Dermis microvascular lymphatic vessel endothelial cell (primary cell): ENCODE results near the gene NPTX2. TPM values are rescaled to one million over a fixed set of nuclear protein-coding genes. Genes with fewer than 3 reads are reported as not detected.
"Not testable (repeated sequence)": the region's sequence is repeated elsewhere in the genome, so short reads cannot be mapped to it uniquely, and the experiment has no call there.

Source experiments
- DNase-seq, 2 donors: peaks; one replicate each; pipeline versions ENCODE4 v3.0.0 to v3.0.0-alpha.2; 2010; ENCODE audit warnings: low read depth in 2 of 2
- total RNA-seq: library from RNA; depleted of rRNA; stranded (reverse); fragments of >200 nt; gene quantifications from 2 replicates; pipeline ENCODE4 v1.2.1, GENCODE V29; 2014

NPTX2 gene
- total RNA-seq = 2.1 and 6.7 TPM in 2 replicates

GRCh38 chr7:98617051-98617959, at the start of gene NPTX2:
NPTX2 (plus strand) TSS chr7:98617285; CDS start chr7:98617462, 177 bp downstream.
- DNase-seq = peak in 1 of 2 donors; percentile 77

DNA sequence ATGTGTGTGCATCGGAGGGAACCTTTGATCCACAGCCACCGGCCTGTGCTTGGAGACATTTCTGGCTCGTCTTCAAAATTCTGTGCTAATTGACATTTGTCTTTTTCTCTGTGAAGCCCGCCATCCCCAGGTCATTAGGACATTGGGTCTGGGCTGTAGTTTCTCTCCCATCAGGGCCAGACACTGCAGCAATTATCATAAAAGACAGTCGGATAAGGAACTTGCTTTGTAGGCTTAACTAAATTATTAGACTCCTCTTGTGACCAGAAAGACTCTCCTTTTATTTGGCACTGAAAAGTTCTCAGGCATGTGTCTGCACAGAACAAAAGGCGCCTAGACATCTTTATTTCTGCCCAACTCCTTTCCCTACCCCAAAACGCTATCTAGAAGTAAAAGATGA, 49.1 kb upstream of the NPTX2 start:
- no peak for DNase-seq

DNA sequence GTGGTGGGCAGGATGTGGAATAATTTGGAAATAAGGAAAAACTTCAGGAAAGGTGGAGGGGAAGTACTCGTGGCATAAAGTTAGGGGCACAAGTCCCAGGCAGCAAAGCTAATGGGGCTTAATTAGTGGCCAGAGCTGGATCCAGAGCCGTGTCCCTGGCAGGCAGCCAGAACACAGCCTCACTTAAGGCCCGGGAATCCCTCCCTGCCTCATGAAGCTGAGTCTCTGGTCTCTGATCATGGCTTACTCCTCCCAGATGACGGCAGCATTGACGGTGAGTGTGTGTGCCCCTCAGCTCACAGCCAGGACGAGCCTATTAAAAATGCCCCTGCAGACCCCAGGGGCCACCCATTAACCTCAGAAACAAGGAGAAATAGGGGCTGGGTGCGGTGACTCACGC, 48.2 kb upstream of the NPTX2 start:
- DNase-seq = peak in 1 of 2 donors; percentile 18

DNA sequence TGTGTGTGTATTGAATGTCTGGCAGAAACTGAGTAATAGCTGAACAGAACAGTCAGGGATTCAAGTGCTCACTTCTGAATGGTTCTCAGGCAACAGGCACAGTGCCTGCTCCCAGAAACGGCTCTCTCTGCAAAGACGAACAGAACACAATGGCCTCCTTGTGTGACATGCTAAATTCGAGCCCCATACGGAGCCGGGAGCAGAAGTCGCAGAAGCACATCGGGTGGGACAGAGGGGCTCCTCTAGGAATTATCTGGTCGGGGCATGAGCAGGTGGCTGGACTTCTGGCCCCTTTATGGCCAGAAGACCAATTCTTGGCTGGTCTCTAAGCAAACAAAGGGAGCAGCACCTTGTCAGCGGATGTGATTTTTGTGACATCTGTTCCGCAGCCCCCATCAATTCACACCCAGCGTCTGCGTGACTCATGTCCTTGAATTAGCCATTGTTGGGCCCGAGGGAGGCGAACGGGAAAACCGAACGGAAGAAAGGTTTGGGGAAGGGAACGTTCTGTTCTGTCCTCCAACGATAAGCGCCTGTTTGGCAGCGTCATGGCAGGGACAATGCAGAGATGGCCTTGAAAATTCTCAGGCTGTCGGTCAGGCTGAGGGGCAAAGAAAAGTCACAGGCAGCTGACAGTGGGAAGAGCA, 47.3 kb upstream of the NPTX2 start:
- peak in 1 of 2 donors; percentile 74 for DNase-seq

GRCh38 chr7:98571006-98571405, 46.1 kb upstream of the NPTX2 start:
- DNase-seq = no peak

DNA sequence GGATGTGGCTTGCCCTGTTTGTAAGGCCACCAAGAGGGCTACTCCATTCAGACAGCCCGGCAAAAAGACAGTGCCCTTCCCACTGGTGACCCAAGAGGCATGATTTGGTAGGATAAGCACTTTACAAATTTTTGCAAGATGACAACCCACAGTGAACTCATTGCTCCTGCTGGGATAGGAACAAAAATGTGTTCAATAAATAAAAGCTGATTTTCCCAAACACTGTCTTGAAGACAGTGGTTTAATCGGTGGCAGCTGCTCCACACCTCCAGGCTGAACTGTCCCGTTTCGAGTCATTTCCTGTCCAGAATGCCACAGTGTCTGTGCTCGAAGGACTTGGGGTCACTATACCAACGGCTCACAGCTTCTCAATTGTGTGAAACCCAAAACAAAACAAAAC, 45.1 kb upstream of the NPTX2 start:
- no peak for DNase-seq

- DNase-seq = not testable (repeated sequence)
Observed at GRCh38 chr7:98572716-98573115, 44.4 kb upstream of the NPTX2 start.

DNA sequence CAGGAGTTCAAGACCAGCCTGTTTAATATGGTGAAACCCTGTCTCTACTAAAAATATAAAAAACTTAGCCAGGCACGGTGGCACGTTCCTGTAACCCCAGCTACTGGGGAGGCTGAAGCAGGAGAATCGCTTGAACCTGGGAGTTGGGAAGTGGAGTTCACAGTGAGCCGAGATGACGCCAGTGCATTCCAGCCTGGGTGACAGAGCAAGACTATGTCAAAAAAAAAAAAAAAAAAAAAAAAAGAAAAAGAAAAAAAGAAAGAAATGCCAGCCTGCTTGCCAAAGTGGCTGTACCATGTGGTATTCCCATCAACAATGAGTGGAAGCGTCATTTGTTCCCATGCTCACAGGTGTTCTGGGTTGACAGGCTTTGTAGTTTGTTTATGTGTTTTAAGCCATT, 43.3 kb upstream of the NPTX2 start:
- DNase-seq = no peak

DNA sequence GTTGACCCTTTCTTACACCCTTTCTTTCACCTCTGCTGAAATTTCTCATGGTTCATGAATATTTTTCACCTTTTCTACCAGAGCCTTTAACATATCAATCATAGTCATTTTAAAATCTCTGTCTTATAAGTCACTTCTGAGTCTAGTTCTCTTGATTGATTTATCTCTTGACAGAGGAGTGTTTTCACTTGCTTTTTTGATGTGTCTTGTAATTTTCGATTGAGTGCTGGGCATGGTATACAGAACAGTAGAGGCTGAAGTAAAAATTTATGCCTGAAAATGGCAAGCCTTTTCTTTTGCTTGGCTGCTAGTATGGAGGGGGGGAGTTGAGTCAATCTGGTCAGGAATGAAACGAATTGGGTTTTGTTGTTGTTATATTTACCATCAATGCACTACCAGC, 41.2 kb upstream of the NPTX2 start:
- DNase-seq = no peak

DNA sequence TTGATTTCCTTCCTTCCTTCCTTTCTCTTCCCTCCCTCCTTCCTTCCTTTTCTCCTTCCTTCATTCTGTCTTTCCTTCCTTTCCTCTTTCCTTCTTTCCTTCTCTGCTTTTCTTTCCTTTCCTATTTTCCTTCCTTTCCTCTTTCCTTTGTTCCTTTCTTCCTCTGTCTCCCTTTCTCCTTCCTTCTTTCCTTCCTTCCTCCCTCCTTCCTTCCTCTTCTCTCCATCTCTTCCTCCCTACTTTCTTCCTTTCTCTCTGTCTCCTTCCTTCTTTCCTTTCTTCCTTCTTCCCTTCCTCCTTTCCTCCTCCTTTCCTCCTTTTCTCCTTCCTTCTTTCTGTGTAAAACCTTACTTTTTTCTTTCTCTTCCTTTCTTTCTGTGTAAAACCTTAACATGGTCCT, 32.3 kb upstream of the NPTX2 start:
- DNase-seq = no peak

GRCh38 chr7:98591926-98592325, 25.2 kb upstream of the NPTX2 start:
- DNase-seq = no peak

DNA sequence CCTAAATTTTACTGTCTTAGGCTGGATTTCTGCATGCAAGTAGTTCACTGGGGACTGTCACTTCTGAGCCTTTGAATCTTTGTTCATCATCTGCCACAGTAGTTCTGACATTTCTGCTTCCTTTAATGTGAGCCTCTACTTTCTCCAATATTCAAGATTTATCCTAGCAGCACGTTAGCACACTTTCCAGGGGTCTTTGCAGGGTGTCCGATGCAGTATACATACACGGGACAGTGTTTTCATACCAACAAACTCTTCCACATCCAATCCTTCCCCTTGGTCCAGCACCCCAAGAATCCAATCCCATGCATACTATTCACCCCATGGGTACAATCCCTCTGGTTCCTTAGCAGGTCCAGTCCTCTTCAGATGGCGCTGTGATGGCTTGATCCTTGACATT, 22.7 kb upstream of the NPTX2 start:
- no peak for DNase-seq

- DNase-seq = no peak
Observed at GRCh38 chr7:98594787-98595186, 22.3 kb upstream of the NPTX2 start.

DNA sequence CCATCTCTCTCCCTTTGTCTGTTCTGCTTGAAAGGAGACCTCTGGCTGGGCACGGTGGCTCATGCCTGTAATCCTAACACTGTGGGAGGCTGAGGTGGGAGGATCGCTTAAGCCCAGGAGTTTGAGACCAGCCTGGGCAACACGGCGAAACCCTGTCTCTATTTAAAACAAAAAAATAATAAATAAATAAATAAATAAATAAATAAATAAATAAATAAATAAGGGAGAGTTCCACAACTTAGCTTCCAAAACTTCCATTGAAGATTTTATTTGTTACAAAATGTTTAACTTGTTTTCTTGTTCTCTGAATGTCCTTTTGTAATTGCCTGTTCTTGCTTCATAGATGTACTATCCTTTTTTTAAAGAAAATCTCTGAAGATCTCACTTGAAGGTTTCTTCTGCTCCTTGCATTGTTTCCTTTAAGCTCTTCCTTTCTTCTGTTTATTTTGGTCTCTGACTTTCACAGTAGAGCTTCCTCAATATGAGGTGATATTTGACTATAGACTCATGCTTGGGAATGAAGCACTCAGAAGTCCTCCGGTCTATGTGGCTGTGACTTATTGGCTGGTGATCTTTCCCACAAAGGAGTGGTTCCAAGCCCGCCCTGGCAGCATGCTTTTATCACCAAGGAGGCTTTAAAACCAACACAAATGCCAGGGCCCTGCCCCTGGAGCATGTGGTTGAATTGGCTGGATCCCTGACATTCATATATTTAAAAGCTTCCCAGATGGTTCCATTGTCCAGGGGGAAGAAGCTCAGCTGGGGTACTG, 18.1 kb upstream of the NPTX2 start:
- DNase-seq = no peak

DNA sequence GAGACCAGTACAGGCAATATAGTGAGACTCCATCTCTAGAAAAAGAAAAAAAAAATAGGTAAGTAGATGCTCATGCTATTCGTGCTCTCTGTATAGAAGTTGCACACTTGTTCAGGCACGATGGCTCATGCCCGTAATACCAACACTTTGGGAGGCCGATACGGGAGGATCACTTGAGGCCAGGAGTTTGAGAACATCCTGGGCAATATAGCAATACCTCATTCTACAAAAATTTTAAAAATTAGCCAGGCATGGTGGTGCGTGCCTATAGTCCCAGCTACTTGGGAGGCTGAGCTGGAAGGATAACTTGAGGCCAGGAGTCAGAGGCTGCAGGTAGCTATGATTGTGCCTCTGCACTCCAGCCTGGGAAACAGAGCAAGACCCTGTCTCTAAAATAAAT, 17.2 kb upstream of the NPTX2 start:
- no peak for DNase-seq

DNA sequence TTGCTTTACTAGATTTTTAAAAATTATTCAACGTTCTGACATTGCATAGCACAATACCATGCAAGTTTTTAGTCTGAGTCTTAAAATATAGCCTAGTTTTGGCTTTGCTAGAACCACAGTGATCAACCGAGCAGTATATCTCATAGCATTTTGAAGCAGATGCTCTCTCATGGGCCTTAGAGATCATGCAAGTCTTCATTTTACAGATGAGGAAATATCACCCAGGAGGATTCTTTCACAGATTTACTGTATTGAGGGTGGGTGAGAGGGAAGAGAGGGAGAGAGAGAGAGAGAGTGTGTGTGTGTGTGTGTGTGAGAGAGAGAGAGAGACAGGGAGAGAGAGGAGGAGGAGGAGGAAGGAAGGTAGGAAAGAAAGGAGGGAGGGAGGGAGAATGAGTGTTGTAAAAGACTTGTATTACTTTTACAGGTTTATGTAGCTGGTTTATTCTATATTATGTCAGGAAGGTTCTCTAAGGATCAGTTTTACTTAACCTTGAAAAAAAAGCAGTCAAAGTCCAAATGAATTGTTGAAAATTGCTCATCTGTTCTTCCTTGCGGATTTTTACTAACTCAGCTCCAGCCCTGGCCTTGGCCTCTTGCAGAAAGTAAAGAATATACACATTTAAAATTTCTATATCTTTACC, 14.2 kb upstream of the NPTX2 start:
- no peak for DNase-seq

DNA sequence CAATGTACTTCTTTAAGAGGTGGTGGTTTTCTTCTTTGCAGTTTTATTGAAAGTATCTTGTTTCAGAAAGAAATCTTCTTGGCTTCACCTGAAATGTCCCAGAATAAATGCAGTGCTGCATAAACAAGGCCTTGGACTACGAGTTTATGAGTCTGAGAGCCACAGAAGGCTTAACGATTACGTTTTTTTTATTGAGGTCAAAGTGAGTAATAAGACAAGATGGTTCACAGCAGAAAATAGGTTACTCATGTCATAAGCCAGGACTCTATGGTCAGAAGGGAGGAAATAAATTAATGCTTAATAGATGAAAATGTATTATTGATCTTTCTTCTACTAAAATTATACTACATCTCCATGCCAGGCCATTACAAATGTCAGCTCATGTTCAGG, 13.7 kb upstream of the NPTX2 start:
- DNase-seq = no peak

GRCh38 chr7:98613601-98614425, 3.3 kb upstream of the NPTX2 start:
- peak; percentile 17 to 60 for DNase-seq

DNA sequence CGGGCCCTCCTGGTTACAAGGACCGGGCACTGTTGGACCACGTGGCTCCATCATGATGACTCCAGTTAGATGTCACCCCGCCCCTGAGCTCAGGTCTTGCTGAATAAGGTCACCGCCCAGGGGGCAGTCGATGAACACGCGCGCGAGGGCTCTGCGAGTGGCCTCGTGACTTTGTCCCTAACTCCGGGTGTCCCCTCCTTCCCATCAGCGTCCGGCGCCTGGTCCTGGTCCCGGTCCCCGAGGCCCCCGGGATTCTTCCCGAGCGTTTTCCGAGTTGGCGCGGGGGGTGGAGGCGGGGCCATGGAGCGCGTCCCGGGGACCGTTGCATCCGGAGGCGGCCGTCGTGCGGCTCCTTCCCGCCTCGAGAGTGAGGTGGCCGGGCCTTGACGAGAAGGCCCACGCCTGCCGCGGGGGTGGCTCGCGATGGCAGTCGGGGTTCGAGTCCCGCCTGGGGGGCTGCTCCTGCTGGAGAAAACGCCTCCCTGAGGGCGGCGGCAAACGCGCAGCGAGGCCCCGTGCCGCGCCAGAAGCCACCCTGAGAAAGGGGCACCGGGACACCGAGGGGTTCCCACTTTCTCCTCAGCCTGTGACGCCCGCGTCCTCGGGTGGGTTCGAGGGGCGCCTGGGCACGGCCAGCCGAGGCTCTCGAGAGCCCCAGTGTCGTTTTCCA, 569 bp upstream of the NPTX2 start:
- no peak for DNase-seq

- no peak for DNase-seq
Observed at GRCh38 chr7:98617960-98618418, 904 bp downstream of the NPTX2 start.
